HK-2 (cell line): ENCODE measurements around the gene PRLH.
A peak's percentile ranks its signal among the peaks of the same experiment; 100 is the strongest.
"Not testable (repeated sequence)": the region's sequence is repeated elsewhere in the genome, so short reads cannot be mapped to it uniquely, and the experiment has no call there.

Source experiments
- DNase-seq: peaks from one replicate; pipeline ENCODE4 v3.0.0-alpha.2; 2018; ENCODE audit not compliant: unreplicated experiment

Gene PRLH

GRCh38 chr2:237600205-237600846, 34.0 kb downstream of the PRLH start:
- no peak for DNase-seq

DNA sequence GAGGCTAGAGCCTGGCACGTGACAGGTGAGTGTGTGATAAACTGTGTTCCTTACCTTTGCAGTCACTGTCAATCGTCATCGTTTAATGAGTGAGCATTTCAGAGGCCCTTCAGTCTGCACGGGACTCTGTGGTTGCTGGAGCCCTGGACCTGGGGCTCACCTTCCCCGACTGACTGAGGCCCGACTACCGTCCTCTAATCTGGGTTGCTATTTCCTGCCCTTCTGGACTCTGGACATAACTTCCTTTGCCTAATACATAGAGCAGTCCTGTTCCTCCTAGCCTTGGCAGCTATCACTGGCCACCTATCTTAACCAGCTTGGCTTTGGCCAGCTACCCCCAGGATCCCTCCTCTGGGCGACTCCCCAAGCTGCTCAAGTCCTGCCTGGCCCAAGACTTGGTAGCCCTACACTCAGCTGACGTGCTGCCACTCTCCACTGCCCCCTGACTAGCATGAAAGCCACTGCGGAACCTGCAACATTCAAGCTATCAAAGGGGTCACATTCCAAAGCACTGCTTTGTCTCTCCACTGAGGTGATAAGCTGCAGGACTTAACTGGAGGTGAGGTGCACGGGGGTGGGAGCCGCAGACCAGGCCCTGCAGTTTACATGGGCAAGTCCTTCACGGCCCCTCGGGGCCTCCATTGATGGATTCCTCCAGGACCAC, 35.2 kb downstream of the PRLH start:
- DNase-seq: no peak

- no peak for DNase-seq
Observed at GRCh38 chr2:237602409-237602808, 36.0 kb downstream of the PRLH start.

- no peak for DNase-seq
Observed at GRCh38 chr2:237603049-237603717, 36.8 kb downstream of the PRLH start.

DNA sequence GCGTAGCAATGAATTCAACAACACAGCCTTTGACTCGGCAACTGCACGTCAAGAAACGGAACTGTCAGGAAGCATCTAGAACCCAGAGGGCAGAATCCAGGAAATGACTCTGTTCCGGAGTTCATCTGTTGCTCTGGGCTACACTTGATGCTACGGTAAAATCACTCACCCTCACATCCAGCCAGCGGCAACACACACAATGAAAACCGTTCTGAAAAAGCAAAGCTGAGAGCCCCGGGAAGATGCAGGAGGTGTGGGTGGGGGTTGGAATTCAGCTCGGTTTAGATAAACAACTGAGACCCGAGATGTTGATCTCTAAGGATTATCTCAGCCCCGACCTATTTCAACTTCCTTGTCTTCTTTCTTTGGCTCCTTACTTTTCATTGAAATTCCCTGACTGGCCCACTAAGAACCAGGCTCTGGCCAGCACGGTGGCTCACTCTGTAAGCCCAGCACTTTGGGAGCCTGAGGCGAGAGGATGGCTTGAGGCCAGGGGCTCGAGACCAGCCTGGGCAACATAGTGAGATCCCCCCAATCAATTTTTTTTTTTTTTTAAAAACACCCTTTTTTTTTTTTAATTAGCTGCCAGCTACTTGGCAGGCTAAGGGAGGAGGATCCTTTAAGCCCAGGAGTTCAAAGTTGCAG, 37.5 kb downstream of the PRLH start:
- DNase-seq: no peak

- DNase-seq: no peak
Observed at GRCh38 chr2:237604391-237604790, 38.0 kb downstream of the PRLH start.

DNA sequence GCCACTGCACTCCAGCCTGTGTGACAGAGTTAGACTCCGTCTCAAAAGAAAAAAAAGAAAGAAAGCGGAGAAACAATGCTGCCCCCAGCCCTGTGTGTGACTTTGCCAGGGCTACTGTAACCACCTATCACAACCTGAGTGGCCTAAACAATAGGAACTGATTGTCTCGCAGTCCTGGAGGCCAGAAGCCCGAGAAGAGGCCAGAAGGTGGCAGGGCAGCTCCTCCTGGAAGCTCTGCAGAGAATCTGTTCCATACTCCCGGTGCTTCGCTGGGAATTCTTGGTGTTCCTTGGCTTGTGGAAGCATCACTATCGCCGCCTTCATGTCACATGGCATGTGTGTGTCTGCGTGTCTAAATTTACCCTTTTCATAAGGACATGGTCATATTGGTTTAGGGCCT, 38.6 kb downstream of the PRLH start:
- no peak for DNase-seq

DNA sequence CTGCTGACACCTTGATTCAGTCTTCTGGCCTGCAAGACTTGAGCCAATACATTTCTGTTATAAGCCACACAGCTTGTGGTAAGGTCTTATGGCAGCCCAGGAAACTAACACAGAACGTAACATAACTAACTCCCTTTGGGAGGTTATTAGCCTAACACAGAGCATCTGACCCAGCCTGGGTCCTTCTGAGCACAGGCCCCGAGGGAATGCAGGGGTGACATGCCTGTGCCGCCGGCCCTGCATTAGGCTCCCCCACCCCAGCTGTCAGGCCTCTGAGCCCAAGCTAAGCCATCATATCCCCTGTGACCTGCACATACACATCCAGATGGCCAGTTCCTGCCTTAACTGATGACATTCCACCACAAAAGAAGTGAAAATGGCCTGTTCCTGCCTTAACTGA, 40.1 kb downstream of the PRLH start:
- DNase-seq: not testable (repeated sequence)

- no peak for DNase-seq
Observed at GRCh38 chr2:237612527-237613357, 46.4 kb downstream of the PRLH start.

DNA sequence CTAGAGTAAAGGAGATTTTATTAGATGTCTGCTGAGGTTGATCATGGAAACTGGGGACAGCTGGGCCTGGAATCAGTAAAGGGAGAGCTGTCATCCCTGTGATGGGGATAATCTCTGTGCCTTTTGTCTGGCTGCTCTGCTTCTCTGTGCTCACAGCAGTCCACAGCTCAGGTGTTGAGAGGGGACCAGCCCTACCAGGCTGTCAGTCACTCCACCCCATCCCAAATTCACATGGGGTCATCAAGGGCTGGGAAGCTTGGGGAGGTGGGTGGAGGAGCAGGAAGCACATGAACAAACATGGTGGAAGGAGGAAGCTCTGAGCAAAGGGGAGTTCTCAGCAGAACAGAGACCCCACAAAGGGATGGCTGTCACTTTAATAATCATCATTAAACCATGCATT, 47.3 kb downstream of the PRLH start:
- no peak for DNase-seq

DNA sequence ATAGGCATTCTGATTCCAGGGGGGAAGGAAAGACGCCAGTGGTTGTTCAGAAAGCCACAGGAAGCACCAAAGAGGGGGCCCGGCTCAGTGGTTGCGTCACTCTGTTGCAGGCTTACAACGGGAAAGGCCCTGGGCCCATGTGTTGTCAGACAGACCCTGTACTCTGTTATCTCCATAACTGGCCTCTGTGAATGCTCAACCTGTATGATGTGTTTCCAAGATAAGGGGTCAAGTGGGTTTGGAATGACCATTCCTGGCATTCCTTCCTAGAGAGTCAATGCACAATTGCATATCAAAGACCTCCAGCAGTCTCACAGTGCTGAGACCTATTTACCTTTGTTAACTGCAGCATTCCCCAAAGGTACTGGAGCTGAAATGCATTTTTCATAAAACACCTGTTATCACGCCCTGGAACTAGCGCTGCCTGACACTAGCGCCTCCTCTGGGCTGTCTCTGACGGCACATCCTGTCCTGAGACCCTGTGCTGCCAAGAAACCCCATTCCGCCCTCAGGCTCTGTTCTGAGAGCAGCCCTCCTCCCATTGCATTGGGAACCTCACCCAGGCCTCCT, 47.9 kb downstream of the PRLH start:
- DNase-seq: peak; percentile 58

- DNase-seq: no peak
Observed at GRCh38 chr2:237615631-237616249, 49.4 kb downstream of the PRLH start.

DNA sequence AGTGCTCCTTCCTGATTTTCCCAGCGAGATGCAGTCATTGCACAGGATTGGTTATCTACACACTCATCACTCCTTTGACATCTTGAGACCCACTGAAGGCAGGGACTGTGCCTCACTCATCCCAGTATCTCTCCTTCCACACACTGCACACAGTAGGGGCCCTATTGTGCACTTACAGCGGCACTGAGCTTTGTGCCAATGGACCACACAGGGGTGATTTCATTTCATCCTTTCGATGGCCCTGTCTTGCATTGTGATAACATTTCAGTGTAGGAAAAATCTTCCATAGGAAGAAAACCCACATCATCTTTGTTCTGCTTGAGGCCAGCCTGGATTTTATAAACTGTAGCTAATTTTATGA, 50.0 kb downstream of the PRLH start:
- no peak for DNase-seq
